Omental fat pad (tissue), 4 donors: Measurements from ENCODE around the gene ATG16L2. TPM values are rescaled to one million over a fixed set of nuclear protein-coding genes. Genes with fewer than 3 reads are reported as not detected.

ENCODE experiments used
- ATAC-seq: fragments of 150-250 bp; one replicate; pipeline ENCODE4 v1.9.1; 2016; ENCODE audit warnings: mild to moderate bottlenecking, moderate library complexity; ENCODE audit not compliant: low FRiP score
- DNase-seq: peaks from one replicate; pipeline ENCODE4 v3.0.0-alpha.2; 2019; ENCODE audit warnings: low spot score
- CTCF ChIP-seq, 3 donors: fragments of 450-650 bp; IDR thresholded peaks; one replicate each; pipeline ENCODE4 v1.5.1; 2016 to 2017; ENCODE audit warnings: antibody characterized with exemption in 3 of 3, mild to moderate bottlenecking in 3 of 3, moderate library complexity in 2 of 3
- total RNA-seq, 4 donors: library from RNA; depleted of rRNA; stranded (reverse); fragments of >200 nt; gene quantifications; one replicate each; pipeline ENCODE4 v1.1.0, GENCODE V29; 2016

The ATG16L2 gene
- total RNA-seq, 4 donors from 2014 or later, result 15.5 to 81.0 (median 26.7) TPM

- ATAC-seq (no peak), DNase-seq (no peak)
- no peak for TF ChIP-seq CTCF (IDR thresholded peaks at IDR 0.05)
Observed at GRCh38 chr11:72828081-72828567, 13.9 kb downstream of the ATG16L2 start.

DNA sequence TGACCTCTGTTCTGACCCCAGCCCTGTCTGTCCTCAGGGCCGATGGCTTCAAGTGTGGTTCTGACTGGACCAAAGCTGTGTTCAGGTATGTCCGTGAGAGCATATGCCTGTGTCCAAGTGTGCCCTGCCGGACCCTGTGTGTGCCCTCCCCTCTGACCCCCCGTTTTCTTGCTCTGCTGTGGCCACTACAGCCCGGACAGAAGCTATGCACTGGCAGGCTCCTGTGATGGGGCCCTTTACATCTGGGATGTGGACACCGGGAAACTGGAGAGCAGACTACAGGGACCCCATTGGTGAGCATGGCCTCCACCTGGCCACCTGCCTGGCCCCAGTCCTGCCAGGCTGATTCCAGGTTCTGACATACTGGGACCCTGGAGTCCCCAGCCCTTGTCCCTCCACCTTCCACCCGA is 14.5 kb downstream of the ATG16L2 start:
- no peak for TF ChIP-seq CTCF (IDR thresholded peaks at IDR 0.05)
- ATAC-seq, result no peak
- DNase-seq, result no peak

DNA sequence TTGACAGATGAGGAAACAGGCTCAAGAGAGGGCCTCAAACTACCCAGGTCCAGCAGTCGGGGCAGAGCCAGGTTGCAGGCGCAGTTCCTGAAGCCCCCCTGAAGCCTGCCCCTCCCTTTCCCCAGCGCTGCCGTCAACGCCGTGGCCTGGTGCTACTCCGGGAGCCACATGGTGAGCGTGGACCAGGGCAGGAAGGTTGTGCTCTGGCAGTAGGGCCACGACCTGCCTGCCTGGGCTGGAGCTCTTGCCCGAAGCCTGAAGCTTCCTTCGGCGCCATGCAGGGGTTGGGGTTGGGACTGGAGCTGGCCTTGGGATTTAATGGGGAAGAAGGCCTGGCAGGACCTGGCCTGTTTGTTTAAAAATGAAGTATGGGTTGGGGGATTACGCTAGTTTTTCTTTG is 15.0 kb downstream of the ATG16L2 start:
- DNase-seq, result no peak
- no peak for ATAC-seq
- TF ChIP-seq CTCF (IDR thresholded peaks at IDR 0.05), result no peak

DNA sequence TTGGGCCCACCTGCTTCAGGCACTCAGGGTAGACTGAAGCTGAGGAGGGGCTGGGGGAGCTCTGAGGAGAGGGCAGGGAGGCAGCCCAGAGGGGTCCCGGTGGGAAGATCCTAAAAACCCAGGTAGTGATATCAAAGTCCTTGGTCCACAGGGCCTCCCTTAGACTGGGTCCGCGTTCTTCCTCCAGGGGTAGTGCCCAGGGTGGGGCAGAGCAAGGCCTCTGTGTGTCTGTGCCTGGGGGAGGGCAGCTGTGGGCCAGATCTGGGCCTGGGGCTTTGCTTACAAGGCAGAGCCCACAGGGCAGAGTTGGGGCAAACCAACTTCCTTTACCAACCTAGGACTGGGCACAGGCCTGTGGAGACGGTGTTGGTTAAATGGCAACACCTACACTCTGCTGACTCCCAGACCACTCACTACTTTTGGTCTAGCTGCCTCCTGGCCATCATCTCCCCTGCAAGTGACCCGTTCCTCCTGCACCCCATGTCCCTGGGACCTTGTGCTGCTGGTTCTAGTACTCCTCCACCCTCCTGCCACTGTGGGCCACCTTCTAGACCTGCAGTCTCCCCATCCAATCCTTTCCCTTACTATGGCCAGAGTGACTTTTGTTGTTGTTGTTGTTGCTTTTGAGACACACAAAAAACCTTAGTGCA is 15.8 kb downstream of the ATG16L2 start:
- TF ChIP-seq CTCF (IDR thresholded peaks at IDR 0.05), result no peak
- ATAC-seq, result no peak
- DNase-seq, result no peak

DNA sequence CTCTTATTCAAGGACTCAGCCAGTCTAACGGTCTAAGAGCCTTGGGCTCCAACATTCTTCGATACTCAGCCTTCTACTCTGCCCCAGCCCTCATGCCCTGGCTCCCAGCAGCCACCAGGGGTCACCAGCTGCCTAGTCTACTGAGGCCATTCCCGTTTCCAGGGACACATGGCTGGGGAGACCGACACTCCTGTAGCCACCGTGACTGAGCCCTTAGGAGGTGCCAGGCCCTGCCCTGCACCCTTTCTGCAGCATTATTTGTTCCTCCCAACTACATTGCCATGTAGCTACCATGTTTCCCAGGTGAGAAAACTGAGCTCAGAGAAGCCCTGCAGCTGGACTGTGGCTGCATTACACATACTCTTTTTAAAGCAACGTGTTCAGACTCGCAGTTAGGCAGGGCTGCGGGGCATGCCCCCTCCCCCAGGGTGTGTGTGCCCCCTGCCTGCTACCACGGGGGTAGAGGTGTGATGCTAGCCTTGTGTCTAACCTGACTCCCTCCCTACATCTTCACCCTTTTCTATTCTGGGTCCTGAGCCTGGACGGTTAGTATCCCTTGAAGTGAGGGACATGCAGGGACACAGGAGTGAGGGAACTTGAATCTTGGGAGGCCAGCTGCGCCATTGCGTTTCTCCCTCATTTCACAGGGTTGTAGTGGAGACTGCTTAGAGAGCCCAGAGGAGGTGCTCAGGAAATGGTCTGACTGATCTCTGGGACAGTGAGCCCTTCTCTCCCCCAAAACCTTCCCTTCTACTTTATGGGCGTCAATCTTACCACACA is 17.5 kb downstream of the ATG16L2 start:
- DNase-seq, result peak; percentile 68
- peak; percentile 76 for ATAC-seq
- peak in 2 of 3 donors; percentile 56 to 87 for TF ChIP-seq CTCF (IDR thresholded peaks at IDR 0.05)

DNA sequence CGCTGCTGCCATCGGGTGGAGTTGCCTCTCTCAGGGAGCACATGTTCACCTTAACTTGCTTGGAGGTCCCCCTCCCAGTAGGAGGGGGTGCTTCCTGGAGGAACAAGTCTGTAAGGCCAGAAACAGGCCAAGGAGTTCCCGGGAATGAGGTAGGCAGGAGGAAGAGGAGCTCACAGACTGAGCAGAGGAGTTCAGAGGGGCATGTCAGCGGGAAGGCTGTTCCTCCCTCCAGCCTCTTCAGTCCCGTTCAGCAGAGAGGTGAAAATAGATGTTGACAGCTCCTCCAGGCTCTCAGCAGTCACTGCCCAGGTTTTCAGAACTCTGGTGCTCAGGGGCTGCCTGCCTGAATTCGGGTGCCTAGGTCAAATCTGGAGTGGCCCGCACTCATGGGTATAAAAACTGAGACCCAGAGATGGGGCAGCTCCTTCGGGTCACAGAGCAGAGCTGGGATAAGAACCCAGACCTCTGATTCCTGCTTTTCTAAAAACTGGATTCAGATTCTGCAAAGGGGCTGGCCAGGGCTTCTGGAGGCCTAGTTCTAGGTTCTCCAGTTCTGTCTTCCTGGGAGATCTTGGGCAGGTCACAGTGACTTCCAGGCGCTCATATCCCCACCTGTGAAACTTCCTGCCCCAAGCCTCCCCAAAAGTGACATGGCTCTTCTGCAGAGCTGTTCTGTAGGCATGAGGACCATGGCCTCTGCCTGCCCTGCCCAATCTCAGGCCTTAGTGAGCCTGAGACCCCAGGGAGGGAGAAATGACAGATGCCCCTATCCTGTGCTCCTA is 18.3 kb downstream of the ATG16L2 start:
- DNase-seq (no peak), ATAC-seq (no peak)
- no peak for TF ChIP-seq CTCF (IDR thresholded peaks at IDR 0.05)
